DMS53 (cell line): Measurements from ENCODE around the gene PNKD.
A peak's percentile ranks its signal among the peaks of the same experiment; 100 is the strongest.

ENCODE experiments used
- DNase-seq: peaks from one replicate; lab custom pipeline; 2025; lab: John Stamatoyannopoulos, UW

The PNKD gene

GRCh38 chr2:218269900-218270720 is at the start of gene PNKD, which contains the start of gene AAMP:
PNKD (plus strand) TSS chr2:218270519; CDS start chr2:218270536, 17 bp downstream.
AAMP (minus strand) TSS chr2:218270137; CDS start chr2:218270086, 51 bp downstream.
- peak; percentile 99 for DNase-seq

GRCh38 chr2:218221000-218221399 is 49.3 kb upstream of the PNKD start:
- no peak for DNase-seq

- no peak for DNase-seq
These were observed 47.3 kb upstream of the PNKD start for GRCh38 chr2:218223046-218223445.

- DNase-seq = no peak
These were observed 46.1 kb upstream of the PNKD start for GRCh38 chr2:218224186-218224585.

GRCh38 chr2:218226903-218227302 is 43.4 kb upstream of the PNKD start:
- no peak for DNase-seq

- DNase-seq = no peak
These were observed 41.8 kb upstream of the PNKD start for GRCh38 chr2:218228366-218229090.

- DNase-seq = no peak
These were observed 41.1 kb upstream of the PNKD start for GRCh38 chr2:218229239-218229638.

- DNase-seq = no peak
These were observed 40.5 kb upstream of the PNKD start for GRCh38 chr2:218229851-218230250.

GRCh38 chr2:218230882-218231281 is 39.4 kb upstream of the PNKD start:
- peak; percentile 31 for DNase-seq

GRCh38 chr2:218233543-218233942 is 36.8 kb upstream of the PNKD start:
- no peak for DNase-seq

GRCh38 chr2:218234521-218234920 is 35.8 kb upstream of the PNKD start:
- no peak for DNase-seq

GRCh38 chr2:218235017-218235416 is 35.3 kb upstream of the PNKD start:
- DNase-seq = no peak

GRCh38 chr2:218236829-218237228 is 33.5 kb upstream of the PNKD start:
- DNase-seq = no peak

- DNase-seq = no peak
These were observed 31.4 kb upstream of the PNKD start for GRCh38 chr2:218238887-218239286.

GRCh38 chr2:218244204-218244603 is 26.1 kb upstream of the PNKD start:
- DNase-seq = no peak

- DNase-seq = no peak
These were observed 25.7 kb upstream of the PNKD start for GRCh38 chr2:218244665-218245064.

- peak; percentile 22 for DNase-seq
These were observed 25.1 kb upstream of the PNKD start for GRCh38 chr2:218245214-218245613.

- no peak for DNase-seq
These were observed 20.6 kb upstream of the PNKD start for GRCh38 chr2:218249691-218250090.

GRCh38 chr2:218252509-218253231 is 17.6 kb upstream of the PNKD start:
- DNase-seq = no peak

GRCh38 chr2:218253232-218253625 is 17.1 kb upstream of the PNKD start:
- DNase-seq = no peak

- DNase-seq = no peak
These were observed 14.9 kb upstream of the PNKD start for GRCh38 chr2:218255446-218255845.

- DNase-seq = no peak
These were observed 13.5 kb upstream of the PNKD start for GRCh38 chr2:218256612-218257350.
